ENCODE data around the gene CUL9. TPM values are rescaled to one million over a fixed set of nuclear protein-coding genes. Genes with fewer than 3 reads are reported as not detected.

The CUL9 gene
- total RNA-seq, 1 experiment from 2014 or later: 25.7 TPM

DNA sequence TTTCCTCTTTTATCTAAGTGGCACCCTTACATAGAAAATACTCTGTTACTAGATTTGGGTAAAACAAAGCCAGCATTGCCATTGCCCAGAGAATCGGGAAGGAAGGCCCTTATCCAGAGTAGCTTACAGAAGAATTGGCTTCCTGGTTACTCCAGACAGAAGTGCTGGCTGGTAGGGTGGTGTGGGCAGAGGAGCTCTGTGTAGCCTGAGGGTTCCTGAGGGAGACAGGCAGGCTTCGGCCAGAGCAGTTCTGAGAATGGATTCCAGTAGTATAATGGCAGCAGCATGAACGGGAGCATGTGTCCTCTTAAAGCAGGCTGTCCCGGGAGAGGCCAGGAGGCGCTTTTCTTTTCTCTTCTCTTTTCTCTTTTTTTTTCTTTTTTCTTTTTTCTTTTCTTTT, 11.9 kb downstream of the CUL9 start:
- no peak for DNase-seq (ENCODE audit: low read depth)

DNA sequence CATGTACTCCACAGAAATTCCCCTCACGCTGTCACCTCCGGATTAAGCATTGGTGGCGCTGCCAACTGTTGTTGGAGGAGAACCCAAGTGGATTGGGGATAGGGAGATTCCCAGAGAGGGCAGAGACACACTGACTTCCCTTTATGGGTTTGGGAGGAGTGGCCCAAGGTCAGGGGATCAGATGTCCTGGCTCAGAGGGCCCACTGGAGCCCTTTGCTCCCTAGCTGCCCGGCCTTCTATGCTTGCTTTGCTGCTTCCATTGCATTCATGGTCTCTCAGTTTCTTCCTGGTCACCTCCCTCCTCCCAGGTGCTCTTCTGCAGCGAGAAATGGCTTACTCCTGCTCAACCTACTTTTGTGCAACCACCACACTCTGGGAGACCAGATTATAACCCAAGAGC, 14.3 kb downstream of the CUL9 start:
- DNase-seq (ENCODE audit: low read depth): no peak

DNA sequence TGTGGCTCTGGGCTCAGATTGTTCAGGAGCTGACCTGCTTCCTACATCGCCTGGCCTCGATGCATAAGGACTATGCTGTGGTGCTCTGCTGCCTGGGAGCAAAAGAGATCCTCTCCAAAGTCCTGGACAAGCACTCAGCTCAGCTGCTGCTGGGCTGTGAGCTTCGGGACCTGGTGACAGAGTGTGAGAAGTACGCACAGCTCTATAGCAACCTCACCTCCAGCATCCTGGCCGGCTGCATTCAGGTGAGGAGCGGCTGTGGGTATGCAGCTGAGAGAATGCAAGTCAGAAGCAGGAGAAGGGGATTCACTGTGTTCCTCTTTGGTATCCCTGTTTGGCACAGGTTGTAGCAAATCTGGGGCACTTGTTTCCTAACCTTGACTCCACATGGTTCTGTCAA, 17.9 kb downstream of the CUL9 start:
- DNase-seq (ENCODE audit: low read depth): no peak

DNA sequence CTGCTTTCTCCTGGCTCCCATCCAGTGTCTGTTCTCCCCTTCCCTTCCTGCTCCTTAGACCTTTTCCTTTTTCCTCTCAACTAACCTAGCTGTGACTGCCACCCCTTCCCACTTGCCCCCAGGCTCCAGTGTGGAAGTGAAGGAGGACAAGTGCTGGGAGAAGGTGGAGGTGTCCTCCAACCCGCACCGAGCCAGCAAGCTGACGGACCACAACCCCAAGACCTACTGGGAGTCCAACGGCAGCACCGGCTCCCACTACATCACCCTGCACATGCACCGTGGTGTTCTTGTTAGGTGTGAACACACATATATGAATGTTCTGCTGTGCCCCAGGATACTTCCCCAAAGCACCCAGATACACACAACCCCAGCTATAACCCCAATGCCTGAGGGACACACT, 18.5 kb downstream of the CUL9 start:
- no peak for DNase-seq (ENCODE audit: low read depth)

DNA sequence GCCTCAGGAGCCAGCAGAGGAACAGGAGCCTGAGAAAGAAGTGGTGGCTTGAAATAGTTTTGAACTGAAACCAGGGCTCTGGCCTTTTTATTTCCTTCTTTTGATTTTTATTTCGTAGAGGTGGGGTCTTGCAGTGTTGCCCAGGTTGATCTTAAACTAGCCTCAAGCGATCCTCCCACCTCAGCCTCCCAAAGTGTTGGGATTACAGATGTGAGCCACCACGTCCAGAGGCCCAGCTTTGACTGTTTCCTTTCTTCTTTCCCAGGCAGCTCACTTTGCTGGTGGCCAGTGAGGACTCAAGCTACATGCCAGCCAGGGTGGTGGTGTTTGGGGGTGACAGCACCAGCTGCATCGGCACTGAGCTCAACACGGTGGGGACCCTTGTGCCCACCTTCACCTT, 20.5 kb downstream of the CUL9 start:
- no peak for DNase-seq (ENCODE audit: low read depth)

DNA sequence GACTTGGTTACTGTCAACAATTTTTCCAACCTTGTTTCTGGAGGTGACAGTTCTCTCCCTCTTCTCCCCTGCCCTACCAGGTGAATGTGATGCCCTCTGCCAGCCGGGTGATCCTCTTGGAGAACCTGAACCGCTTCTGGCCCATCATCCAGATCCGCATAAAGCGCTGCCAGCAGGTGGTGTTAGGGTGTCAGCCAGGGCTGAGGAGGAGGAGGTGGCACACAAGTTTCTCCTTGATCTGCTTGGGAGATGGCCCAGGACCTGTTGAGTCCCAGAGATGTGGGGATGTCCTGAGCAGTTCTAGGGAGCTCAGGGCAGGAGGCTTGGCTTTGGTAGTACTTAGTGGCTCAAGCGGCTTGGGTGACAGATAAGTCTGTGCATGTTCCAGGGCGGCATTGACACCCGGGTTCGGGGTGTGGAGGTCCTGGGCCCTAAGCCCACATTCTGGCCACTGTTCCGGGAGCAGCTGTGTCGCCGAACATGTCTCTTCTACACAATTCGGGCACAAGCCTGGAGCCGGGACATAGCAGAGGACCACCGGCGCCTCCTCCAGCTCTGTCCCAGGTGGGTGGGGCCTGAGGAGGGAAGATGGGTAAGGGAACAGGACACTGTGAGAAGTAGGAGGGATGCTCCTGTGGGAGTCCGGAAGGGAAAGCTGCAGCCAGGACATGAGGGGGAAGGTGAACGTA, 21.2 kb downstream of the CUL9 start:
- no peak for DNase-seq (ENCODE audit: low read depth)

DNA sequence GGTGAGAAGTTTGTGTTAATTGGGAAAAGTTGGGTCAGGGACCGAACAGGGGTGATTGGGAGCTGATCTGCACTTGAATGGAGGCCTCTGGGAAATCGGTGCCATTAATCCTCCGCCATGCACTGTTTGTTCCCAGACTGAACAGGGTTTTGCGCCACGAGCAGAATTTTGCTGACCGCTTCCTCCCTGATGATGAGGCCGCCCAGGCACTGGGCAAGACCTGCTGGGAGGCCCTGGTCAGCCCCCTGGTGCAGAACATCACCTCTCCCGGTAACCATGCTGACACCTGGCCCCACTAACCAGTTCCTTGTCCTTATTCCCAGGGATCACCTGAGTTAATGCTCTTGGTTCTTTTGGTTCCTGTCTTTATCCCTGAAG, 21.7 kb downstream of the CUL9 start:
- no peak for DNase-seq (ENCODE audit: low read depth)

DNA sequence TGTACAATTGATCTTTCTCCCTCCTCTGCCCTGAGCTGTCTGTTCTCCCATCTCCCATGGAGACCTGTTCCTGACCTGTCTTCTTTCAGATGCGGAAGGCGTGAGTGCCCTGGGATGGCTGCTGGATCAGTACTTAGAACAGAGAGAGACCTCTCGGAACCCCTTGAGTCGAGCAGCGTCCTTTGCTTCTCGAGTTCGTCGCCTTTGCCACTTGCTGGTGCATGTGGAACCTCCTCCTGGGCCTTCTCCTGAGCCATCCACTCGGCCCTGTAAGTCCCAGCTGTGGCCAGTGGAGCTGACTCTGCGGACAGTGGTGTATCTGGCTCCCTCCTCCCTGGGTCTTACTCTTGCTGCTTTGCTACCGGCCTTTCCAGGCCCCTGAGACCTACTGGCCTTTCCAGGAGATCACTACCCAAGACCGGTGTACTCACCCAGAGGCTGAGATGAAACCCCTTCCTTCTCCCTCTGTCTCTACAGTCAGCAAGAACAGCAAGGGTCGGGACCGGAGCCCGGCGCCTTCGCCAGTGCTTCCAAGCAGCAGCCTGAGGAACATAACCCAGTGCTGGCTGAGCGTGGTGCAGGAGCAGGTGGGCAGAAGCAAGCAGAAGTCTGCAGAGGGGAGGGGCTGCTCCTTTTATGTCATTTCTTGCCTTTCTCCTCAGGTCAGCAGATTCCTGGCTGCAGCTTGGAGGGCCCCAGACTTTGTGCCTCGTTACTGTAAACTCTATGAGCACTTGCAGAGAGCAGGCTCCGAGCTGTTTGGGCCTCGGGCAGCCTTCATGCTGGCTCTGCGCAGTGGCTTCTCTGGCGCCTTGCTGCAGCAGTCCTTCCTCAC, 22.5 kb downstream of the CUL9 start:
- DNase-seq (ENCODE audit: low read depth): no peak

DNA sequence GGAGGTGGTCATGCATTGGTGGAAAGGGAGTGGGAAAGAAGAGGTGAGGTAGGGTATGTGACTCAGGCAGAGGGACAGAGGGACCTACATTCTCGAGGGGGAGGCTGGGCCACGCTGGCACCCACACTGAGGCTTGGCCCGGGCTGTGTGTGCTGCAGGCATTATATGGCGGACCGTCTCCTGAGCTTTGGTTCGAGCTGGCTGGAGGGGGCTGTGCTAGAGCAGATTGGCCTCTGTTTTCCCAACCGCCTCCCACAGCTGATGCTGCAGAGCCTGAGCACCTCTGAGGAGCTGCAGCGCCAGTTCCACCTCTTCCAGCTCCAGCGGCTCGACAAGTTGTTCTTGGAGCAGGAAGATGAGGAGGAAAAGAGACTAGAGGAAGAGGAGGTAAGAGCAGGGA, 23.9 kb downstream of the CUL9 start:
- DNase-seq (ENCODE audit: low read depth): no peak

DNA sequence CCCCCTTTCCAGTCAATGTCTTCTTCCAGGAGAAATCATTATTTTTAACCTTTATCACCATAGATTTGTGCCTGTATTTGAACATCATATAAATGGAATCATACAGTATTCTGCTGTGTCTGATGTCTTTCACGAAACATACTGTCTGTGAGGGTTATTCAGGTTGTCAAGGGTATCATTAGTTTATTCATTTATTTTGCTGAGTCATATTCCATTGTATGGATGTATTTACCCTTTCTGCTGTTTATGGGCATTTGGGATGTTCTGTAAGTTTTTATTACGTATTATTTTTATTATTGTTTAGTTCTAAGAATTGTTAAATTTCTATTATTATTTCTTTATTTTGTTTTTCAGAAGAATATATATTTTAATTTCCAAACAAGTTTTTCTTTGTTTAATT, 25.3 kb downstream of the CUL9 start:
- DNase-seq (ENCODE audit: low read depth): no peak

DNA sequence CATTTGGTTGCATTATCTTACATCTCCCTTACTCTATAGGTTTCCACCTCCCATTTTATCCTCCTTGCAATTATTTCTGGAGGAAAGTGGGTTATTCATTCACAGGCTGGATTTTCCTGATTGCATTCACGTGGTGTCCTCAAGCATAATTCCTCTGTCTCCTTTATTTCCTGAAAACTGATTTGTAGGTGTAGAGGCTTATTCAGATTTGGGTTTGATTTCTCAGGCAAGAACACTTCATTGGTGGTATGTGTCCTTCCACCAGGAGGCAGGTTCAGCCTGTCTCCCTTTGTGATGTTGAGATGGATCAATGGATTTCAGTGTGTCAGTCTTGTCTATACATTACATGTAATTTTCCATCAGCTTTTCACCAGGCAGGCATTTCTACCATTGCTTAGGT, 30.0 kb downstream of the CUL9 start:
- no peak for DNase-seq (ENCODE audit: low read depth)

DNA sequence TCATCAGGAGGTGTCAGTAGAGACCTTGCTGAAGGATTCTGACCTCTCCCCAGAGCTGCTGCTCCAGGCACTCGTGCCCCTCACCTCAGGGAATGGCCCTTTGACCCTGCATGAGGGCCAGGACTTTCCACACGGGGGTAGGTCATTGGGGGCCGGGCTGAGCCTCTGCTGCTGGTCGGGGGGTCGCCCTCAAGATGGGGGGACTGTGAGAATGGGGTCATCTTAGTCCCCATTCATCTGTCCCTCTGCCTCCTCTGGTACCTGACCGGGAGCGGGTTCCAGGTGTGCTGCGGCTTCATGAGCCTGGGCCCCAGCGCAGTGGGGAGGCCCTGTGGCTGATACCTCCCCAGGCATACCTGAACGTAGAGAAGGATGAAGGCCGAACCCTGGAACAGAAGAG, 31.4 kb downstream of the CUL9 start:
- no peak for DNase-seq (ENCODE audit: low read depth)

DNA sequence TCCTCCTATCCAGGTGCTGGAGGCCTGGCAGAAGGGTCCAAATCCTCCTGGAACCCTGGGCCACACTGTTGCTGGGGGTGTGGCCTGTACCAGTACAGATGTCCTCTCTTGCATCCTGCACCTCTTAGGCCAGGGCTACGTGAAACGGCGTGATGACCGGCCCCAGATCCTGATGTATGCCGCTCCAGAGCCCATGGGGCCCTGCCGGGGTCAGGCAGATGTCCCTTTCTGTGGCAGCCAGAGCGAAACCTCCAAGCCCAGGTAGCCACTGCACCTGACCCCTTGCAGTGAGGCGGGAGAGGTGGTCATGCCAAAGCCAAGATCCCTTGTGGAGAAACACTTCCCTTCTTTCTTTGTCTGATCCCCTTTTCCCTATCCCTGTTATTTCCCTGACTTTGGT, 33.1 kb downstream of the CUL9 start:
- no peak for DNase-seq (ENCODE audit: low read depth)

DNA sequence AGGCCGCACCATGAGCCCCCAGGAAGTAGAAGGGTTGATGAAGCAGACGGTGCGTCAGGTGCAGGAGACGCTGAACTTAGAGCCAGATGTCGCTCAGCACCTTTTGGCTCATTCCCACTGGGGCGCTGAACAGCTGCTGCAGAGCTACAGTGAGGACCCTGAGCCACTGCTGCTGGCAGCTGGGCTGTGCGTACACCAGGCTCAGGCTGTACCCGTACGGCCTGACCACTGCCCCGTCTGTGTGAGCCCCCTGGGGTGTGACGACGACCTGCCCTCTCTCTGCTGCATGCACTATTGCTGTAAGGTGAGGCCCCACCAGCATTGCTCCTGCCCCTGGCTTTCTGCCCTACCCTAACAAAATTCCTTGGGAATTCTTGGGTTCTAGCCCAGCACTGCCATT, 34.2 kb downstream of the CUL9 start:
- DNase-seq (ENCODE audit: low read depth): no peak

DNA sequence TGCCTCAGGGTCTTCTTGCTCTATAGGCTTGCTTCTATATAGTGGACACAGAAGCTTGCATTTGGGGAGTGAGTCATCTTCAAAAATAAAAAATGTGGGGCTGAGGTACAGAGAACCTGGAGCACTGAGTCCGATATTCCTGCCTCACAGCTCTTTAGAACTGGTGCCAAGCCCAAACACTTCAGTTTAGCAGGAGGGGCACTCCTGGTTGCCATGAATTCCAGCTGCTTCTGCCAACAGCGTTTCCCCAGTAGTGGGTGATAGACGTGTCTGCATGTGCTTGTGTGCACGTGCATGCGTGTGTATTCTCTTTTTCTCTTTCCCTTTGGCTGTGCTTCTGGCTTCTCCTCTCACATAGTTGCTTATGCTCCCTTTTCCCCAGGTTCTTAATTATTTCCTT, 35.4 kb downstream of the CUL9 start:
- DNase-seq (ENCODE audit: low read depth): no peak

DNA sequence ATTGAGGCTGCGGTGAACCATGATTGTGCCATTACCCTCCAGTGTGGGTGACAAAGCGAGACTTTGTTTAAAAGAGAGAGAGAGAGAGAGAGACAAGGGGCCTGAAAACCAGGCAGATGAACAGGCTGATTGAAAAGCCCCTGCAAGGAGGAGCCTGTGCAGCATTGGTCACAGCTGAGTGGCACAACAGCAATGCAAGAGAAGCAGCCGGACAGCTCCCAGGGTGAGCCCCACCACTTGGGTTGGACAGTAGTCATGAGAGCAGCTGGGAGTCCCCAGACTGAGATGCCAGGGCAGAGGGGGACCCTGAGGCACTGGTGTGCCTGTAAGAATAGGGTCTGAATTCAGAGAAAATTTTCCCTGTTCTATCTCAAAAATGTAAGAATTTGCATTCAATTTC, 37.1 kb downstream of the CUL9 start:
- no peak for DNase-seq (ENCODE audit: low read depth)

DNA sequence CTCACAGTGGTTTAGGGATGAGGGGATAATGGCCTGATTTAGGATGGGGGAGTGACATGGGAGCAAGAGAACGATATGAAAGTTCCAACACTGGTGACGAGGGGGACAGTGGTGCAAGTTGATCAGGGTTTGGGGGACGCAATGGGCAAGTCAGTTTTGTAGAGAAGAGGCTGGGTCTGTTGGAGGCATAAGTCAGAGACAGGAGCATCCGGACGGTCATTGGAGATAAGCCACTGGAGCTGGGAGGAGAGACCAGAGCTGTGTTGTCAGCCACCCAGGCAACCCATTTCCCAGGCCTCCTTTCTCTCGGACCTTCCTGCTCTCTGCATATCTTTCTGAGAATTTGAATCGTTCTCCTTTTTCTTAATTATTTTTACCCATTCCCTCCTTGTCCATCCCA, 37.8 kb downstream of the CUL9 start:
- no peak for DNase-seq (ENCODE audit: low read depth)

DNA sequence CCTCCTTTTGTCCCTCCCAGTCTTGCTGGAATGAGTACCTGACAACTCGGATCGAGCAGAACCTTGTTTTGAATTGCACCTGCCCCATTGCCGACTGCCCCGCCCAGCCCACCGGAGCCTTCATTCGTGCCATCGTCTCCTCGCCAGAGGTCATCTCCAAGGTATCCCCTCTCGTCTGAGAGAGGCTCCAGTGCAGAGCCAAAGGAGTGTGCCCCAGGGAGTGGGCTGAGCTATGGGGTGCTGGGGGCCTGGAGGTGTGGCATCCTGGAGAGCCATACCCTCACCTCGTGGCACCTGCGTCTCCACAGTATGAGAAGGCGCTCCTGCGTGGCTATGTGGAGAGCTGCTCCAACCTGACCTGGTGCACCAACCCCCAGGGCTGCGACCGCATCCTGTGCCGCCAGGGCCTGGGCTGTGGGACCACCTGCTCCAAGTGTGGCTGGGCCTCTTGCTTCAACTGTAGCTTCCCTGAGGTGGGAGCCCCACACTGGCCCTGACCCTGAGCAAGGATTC, 38.5 kb downstream of the CUL9 start:
- no peak for DNase-seq (ENCODE audit: low read depth)

DNA sequence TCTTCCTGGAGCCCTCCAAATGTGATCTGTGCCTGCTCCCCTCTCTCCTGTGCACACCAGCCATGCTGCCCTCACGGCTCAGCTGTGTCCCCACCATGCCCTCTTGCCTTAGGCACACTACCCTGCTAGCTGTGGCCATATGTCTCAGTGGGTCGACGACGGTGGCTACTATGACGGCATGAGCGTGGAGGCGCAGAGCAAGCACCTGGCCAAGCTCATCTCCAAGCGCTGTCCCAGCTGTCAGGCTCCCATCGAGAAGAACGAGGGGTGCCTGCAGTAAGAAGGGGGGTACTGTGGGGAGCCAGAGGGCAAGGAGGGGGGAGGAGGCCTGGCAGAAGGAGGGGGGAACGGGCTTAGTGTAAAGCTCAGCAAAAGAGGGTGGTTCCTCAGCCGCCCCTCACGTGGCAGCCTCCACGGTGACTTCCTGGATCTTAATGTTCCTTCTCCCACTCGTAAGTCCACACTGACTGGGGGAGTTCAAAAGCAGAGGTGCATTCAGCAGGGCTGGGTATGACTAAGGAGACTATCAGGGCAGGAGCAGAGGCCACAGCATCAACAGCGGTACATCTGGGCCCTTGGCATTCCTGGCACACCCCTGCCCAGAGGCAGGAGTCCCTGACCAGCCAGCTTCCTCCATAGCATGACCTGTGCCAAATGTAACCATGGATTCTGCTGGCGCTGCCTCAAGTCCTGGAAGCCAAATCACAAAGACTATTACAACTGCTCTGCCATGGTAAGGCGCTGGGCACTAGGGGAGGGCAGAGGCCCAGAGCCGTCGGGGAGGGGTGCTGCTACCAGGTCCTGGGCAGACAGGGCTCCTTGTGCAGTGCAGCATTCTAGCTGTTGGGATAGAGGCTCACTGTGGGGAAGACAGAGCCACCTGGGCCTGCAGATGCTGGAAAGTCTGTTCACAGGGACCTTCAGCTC, 39.3 kb downstream of the CUL9 start:
- DNase-seq (ENCODE audit: low read depth): no peak

DNA sequence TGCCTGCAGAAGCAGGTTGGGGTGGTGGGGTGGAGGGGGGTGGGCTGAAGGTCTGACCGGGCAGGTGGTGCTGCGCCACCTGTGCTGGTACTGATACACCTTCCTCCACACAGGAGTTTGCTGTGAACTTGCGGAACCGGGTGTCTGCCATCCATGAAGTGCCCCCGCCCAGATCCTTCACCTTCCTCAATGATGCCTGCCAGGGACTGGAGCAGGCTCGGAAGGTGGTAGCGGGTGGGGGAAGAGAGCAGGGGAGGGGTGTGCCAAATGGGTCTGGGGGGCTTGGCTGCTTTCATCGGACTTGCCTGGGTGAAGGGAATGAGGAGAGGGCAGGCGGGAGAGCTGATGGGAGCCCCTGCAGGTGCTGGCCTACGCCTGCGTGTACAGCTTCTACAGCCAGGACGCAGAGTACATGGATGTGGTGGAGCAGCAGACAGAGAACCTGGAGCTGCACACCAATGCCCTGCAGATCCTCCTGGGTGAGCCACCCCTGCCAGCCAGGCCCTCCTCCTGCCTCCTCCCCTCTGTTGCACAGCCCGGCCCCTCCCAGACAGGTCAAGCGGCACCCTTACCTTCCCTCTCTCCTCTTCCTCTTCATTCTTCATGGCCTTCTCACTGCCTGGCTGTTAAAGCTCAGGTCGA, 40.5 kb downstream of the CUL9 start:
- no peak for DNase-seq (ENCODE audit: low read depth)

DNA sequence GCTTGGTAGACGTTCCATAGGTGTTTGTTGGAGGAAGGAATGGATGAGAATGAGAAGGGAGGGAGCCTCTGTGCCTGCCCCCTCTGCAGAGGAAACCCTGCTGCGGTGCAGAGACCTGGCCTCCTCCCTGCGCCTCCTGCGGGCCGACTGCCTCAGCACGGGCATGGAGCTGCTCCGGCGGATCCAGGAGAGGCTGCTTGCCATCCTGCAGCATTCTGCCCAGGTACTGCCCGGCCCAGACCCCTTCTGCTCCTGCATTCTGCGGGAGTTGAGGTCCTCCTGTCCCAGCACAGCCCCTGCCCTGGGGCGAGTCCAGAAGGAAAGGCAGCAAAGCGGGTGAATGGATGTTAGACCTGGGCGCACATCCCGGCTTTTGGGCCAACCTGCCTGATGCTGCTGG, 41.2 kb downstream of the CUL9 start:
- DNase-seq (ENCODE audit: low read depth): no peak

All from LHCN-M2 (cell line).